GM19043 (cell line): ENCODE data around the gene PRPS1.
A peak's percentile ranks its signal among the peaks of the same experiment; 100 is the strongest.
"Not testable (repeated sequence)": the region's sequence is repeated elsewhere in the genome, so short reads cannot be mapped to it uniquely, and the experiment has no call there.

ENCODE experiments used
- ATAC-seq: cut with Tn5 transposase; IDR thresholded peaks from one replicate; pipeline ENCODE4 v1.9.1; 2021; ENCODE audit warnings: low read depth; ENCODE audit not compliant: unreplicated experiment

The PRPS1 gene

DNA sequence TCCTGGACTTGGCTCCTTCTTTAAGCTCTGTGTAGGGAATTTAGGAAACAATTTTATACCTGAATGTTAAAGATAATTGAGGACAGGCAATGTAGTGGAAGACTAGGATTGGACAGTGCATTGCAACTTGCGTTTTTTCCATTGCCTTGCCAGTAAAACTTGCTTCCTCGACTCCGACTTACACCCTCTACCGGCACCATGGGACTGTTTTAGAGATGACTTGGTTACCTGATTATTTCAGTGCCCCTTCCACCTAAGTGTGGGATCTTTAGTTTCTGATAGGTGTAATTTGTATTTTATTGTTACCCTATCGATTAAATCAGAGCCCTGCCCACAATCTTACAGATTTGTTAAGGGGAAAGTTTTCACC lies 1.2 kb downstream of the PRPS1 start:
- no peak for ATAC-seq

DNA sequence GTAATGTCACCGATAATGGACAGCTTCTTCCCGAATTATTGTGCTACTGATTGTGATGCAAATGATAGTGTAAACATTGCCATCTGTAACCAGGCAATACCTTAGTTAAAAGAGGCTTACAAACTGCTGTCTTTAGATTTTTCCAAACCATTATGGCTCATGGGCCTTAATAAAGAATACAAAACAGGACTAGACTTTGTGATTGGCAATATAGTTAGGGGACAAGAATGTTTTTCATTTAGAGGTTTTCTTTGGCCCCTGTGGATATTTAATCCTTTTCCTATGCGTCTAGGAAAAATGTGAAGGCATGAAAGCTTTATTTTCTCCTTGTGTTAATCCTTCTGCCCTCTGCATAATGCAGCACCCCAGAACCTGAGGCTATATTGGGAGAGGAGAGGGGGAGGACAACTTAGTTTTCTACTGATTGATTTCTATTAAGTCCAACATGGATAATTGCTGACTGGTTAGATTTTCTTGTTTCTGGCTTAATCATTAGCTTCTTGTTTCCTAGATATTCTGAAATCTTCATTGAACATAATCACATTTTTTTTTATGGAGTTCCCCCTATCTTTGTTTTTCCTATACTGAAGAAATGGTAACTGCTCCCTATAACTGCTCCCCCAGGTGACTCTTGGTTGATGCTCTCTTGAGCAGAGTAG lies 1.9 kb downstream of the PRPS1 start:
- ATAC-seq, result no peak

DNA sequence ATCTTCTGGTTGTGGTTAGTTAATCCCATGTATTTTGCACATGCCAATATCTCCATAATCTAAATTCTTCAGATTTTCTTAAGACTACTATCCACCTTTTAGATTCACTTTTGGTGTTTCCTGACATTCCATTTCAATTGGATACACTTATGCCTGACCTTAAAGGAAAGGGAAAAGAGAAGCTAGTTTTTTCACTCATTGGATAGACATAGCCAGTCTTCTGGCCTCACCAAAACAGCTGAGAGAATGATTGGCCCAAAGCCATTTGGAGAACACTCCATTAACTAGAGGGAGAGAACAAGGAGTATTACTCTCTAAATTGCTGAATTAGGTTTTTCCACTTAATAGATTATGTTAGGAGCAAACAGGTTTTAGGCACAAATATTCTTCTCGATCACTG lies 4.0 kb downstream of the PRPS1 start:
- no peak for ATAC-seq

DNA sequence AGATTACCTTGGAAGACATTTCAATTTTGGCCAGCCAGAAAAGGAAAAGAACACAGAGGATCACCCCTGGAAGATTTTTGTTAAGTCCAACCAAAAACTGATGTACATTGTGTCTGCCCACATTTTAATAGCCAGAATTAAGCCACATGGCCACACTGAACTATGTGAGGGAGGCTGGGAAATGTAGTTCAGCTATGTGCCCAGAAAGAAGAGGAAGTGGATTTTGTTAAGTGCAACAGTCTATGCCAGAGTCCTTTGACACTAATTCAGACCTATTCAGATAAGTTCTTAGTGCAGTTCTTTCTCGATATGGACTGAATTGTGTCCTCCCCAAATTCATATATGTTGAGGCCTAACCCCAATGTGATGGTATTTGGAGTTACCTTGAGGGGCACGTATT lies 18.4 kb downstream of the PRPS1 start:
- ATAC-seq, result no peak

DNA sequence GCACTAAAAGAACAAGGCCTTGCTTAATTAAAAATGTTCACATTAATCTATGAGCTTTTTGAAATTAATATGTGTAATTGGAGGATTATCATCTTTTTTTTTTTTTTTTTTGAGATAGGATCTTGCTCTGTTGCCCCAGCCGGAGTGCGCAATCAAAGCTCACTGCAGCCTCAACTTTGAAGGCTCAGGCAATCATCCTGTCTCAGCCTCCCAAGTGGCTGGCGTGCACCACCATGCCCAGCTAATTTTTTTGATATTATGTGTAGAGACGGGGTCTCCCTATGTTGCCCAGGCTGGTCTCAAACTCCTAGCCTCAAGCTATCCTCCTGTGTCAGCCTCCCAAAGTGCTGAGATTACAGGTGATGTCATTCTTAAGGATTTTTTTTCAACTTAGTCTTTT lies 20.0 kb downstream of the PRPS1 start:
- no peak for ATAC-seq

DNA sequence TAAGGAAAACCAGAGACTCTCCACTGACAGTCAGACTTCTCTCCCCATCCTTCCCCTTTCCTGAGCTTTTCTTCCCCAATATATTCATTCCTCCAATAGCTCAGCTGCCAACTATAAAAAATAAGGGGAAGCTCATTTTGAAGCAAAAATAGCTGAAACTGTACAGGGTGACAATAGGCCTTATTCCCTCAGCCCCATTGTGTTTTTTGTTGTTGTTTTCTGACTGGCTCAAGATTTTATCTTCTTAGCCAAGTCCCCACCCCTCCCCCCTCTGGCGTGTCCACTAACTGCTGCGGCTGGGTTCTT lies 26.2 kb downstream of the PRPS1 start:
- ATAC-seq, result no peak

DNA sequence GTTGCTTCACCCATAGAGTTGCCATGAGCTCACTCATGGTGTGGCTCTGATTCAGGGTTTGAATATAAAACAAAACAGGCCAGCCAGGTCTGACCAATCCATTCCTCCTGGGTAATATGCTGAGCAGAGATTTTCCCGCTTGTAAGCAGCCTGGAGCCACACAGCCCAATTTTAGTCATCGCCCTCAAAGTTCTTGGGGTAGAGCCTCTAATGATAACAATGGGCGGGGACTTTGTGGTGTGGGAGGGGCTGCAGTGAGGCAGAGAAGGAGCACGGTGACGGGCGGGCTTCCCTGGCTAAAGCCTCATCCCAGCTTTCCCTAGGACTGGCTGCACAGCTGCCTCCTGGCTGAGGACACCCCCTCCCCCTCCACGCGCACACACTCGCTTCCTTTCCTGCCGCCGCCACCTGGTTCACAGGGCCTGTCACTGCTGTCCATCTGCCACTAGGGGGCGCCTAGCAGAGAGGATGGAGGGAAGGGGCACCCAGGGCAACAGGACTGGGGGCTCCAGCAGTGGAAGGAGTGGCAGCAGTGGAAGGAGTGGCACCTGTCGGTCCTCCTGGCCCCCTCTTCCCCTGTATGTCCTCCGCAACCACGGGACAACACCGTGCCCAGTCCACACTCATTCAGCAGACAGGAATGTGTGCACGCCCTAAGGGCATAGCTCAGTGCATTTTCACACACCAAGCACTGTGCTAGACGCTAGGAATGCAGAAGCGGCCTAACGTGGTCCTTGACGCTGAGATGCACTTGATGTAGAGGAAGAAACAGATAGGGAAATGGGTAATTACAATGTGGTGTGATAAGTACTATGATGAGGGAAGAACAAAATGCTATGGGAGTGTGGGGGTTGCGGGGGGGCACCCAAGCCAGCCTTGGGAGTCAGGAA lies 26.8 kb downstream of the PRPS1 start:
- peak; percentile 76 for ATAC-seq

DNA sequence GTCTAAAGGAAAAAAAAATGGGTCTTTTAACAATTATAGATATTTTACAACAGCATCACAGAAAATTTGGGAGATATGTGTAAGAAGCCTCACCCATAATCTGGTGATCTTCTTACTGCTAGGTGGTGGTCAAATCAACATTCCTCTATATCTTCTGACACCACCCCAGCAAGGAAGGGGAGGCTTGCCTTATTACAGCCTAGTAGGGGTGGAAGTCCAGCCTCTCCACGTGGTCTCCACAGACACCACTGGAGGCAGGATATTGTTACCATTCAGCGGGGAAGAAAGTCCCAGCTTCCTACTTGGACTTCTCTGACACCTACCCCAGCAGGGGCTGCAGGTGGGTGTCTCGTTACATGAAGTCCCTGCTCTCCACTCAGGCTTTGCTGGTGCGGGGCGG lies 28.7 kb downstream of the PRPS1 start:
- ATAC-seq, result no peak

DNA sequence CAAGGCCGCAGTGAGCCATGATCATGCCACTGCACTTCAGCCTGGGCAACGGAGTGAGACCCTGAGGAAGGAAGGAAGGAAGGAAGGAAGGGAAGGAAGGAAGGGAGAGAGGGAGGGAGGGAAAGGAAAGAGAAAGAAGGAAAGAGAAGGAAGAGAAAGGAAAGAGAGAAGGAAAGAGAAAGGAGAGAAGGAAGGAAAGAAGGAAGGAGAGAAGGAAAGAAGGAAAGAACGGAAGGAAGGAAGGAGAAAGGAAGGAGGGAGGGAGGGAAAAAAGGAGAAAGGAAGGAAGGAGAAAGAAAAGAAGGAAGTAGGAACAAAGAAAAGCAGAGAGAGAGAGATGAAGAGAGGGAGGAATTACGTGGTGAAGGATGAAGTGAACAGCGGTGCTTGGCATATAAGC lies 30.4 kb downstream of the PRPS1 start:
- no peak for ATAC-seq

DNA sequence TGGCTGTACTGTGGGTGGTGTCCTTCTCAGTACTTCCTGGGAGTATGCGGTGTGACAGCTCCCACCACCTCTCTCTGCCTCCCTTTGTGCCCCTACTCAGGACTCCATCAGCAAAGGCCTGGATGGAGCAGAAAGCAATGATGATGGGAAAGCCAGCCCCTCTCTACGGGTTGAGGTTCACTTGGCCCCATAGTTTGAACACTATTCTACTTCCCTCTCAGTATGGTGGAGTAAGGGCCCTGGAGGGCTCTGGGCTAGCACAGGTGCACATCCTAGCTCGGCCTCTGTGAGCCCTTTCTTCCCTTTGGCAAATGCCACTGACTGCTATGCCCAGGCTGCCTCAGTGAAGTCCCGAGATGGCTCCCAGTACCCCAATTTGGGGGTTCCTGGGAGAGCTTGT lies 31.0 kb downstream of the PRPS1 start:
- no peak for ATAC-seq

DNA sequence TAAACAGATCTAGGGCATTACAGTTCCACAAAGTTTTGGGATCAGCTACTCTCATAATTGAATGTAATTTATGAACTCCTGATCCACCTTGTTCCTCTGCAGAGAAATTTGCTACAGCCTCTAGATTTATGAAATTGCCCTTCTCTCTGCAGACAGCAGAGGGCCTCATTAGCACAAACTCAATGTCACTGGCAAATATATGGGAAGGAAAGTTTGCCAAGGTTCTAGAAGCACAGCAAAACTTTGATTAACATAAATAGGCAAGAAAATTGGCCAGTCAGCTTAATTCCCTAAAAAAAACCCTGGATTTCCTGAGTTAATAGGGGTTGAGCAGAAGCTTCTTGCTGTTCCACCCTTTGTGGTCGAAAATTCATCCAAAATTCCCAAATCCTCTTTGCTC lies 31.5 kb downstream of the PRPS1 start:
- no peak for ATAC-seq

DNA sequence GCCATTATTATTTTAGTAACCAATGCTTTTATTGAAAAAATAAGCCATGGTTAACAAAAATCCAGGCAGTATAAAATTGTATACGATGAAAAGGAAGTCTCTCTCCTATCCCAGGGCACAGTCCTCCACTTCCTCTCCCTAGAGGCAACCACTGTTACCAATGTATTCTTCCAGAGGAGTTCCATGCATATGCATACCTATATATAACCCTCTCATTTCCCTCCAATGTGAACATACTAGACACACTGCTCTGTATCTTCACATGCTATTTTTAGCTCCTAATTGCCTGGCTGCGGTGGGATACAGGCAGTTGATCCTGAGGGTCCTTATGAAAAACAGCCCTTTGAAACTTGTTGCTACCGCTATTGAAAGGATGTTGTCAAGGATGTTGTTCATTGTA lies 33.8 kb downstream of the PRPS1 start:
- no peak for ATAC-seq

DNA sequence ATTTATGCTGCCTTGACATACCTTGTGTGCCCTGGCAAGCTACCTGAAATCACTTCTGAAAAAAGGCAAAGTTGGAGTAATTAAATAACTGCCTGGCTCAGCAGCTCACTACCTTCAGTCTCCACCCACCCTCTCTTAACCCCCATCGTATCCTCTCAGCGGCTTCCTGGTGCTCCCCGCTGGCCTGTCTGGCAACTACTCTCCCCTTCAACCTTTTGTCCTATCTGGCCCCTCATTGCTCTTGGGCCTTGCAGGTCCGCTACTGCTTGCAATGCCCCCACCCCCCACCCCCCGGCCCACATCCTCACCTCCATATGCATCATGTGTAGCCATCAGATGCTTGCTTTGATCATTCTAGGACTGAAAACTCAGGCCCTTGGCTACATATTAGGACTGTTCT lies 34.5 kb downstream of the PRPS1 start:
- no peak for ATAC-seq

DNA sequence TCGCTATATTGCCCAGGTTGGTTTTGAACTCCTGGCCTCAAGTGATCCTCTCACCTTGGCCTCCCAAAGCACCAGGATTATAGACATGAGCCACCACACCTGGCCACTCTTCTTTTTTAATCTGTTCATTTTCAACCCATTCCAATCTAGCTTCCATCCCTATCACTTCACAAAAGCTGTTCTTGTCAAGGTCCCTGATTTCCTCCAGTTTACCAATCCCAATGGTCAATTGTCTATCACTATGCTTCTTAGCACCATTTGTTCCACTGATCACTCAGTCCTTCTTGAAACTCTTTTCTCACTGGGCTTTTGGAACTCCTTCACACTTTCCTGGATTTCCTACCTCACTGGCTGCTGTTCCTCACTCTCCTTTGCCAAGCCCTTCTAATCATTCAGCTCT lies 38.6 kb downstream of the PRPS1 start:
- ATAC-seq, result no peak

DNA sequence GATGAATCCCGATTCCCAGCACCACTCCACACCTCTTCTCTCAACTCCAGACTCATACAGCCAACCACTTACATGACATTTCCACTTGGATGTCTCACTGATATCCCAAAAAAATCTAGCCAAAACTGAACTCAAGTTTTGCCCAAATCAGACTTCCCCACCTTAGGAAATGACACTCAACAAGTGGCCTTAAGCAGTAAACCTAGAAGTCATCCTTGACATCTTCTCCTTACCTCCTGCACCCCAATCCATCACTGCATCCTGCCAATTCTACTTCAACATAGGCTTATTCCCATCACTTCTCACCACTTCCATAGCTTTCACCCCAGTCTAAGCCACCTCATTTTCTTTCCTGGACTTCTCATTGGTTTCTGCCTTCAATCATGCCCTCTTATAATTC lies 39.1 kb downstream of the PRPS1 start:
- no peak for ATAC-seq

DNA sequence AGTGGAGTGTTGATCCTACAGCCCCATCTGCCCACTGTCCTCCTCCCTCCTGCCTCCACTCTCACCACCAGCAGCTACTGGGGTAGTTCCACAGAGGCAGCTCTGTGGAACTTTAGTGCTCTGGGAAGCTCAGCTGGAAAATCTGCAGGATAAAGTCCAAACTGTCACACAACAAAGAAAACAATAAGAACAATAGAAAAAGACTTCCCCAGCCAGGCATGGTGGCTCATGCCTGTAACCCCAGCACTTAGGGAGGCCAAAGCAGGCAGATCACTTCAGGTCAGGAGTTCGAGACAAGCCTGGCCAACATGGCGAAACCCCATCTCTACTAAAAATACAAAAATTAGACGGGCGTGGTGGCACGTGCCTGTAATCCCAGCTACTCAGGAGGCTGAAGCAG lies 40.4 kb downstream of the PRPS1 start:
- ATAC-seq, result not testable (repeated sequence)

DNA sequence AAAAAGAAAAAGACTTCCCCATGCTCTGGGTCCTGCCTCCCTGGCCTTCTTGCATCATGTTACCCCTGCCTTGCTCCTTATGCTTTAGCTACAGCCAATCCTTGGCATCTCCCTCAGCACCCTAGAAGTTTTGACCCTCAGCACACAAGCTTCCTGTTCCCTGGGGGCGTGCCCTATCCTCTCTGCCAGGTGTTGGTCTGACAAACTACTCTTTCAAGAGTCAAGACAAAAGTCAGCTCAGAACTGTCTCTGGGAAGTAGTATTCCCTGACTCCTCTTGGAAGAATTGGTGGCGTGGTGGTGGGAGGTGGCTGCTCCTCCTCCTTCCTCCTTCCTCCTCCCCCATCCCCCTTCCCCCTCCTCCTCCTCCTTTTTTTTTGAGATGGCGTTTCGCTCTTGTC lies 41.0 kb downstream of the PRPS1 start:
- no peak for ATAC-seq

DNA sequence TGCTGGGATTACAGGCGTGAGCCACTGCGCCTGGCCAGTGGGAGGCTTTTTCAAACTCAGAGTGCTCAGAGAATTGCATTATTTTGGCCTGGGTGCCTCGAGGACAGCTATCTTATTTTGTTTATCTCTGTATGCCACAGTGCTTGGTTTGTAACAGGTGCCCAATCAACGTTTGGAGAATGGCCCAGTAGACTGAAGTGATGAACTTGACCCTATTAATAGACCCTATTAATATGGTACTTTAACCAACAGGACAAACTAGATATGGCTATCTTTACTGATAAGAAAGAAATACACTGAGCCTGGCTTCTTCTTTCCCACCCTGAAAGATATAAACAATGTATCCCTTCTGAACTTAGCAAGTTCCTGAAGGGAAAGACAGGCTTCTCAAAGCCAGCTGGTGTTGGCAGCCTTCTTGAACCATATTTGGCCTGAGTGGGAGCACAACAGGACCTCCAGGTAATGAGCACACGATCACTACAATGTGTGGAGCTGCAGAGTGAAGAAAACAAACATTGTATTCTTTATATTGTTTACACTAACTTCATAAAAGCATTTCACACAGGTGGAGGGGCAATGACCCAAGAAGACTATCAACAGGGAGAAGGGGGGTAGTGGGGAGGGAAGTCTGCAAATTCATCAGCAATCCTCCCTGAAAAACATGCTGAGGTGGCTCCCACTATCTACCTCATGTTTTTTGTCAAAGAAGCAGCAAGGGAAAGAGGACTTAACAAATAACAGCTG lies 41.7 kb downstream of the PRPS1 start:
- no peak for ATAC-seq

DNA sequence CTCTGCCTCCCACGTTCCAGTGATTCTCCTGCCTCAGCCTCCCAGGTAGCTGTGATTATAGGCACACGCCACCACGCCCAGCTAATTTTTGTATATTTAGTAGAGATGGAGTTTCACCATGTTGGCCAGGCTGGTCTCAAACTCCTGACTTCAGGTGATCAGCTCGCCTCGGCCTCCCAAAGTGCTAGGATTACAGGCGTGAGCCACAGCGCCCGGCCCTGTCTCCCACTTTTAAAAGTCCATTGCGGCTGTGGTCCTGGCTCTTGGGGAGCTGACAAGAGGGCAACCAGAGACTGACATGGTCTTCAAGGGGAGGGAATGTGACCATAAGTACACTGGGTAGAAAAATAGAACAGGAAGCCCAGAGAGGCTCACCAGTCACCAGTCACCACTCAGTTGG lies 42.9 kb downstream of the PRPS1 start:
- ATAC-seq, result not testable (repeated sequence)

DNA sequence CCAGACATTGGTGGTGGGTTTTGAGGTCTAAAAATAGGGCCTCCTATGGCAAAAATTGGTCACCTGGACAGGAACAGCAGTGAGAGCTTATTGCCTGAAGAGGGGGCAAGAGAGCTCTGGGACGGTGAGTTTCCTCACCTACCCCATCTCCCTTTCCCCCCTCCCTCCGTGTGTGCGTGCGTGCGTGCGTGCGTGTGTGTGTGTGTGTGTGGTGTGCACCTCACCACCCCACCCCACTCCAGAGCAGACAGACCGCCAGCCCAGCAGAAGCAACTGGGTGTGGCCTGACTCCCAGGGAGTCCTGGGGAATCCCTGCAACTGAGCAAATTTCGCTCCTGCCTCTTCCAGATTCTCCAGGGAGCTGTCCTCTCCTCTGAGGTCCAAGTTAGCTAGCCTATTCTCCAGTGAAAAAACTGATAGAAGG lies 44.7 kb downstream of the PRPS1 start:
- peak; percentile 8 for ATAC-seq

DNA sequence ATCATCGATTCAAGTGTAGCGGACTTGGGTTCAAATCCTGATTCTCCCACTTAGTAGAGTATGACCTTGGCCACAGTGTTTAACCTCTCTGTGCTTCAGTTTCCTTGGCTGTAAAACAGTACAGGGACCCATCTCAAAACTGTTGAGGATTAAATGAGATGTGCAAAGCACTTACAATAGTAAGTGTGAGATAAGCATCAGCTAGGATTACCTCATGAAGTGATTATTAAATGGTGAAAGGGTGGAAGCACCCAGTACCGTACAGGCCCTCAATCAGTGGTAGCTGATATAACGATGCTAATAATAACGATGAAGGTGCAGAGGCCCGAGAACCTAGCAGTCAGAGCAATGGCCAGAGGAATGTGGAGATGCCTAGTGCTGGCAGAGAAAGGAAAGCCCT lies 45.1 kb downstream of the PRPS1 start:
- ATAC-seq, result no peak
